Measurements from ENCODE around the gene SOWAHA. TPM values are rescaled to one million over a fixed set of nuclear protein-coding genes. Genes with fewer than 3 reads are reported as not detected.

The SOWAHA gene
- total RNA-seq, 1 experiment from 2014 or later: 3.7 TPM

DNA sequence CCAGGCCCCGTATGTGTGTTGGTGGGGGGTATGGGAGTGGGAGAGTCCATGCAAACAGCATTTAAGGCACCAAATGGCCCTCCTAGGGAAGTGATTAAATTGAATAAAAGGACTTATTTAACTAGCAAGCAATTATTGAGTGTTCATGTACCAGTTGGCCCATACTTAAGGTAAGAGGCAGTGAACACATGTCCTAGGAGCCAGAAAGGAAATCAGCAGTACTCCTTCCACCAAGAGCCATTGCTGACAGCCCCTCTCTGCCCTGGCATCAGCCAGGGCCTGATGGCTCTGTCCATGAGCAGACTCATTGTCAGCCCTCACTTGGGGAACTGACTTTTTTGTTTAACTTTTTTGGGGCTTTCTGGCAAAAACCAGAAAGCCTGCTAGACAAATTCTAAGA is 27.8 kb downstream of the SOWAHA start:
- ChIA-PET POLR2A (no interaction called here), CTCF (interaction anchor here (0.6 kb wide), 1 partner anchor 43 kb away, joined by 7 read pairs; no protein-coding TSS in a partner anchor)
- H3K36me3 Mint-ChIP-seq (ENCODE audit: insufficient read depth, unreplicated experiment): peaks cover 7% of the 10 kb centered on the region
- BruUV-seq (replicated peaks): no TSS peak
- Histone ChIP-seq H3K4me1 (peaks cover 37% of the 10 kb centered on the region), H3K36me3 (ENCODE audit: control insufficient read depth, insufficient read depth, low read length) (no peaks in the 10 kb centered on the region), H3K4me3 (ENCODE audit: low read depth, low read length) (no peak overlapping the region), H3K27me3 (replicated peaks; ENCODE audit: control insufficient read depth, insufficient read depth, low read length) (no peaks in the 10 kb centered on the region), H3K9me3 (no peaks in the 10 kb centered on the region)
- no peaks in the 10 kb centered on the region for H3K27me3 Mint-ChIP-seq (ENCODE audit: insufficient read depth, unreplicated experiment)
- intact Hi-C loops (cut with micrococcal nuclease; ENCODE audit: unreplicated experiment): no loop called here
- H3K4me3 Mint-ChIP-seq (ENCODE audit: unreplicated experiment): no peak overlapping the region
- H3K27ac Mint-ChIP-seq (ENCODE audit: unreplicated experiment): no peak overlapping the region
- DNase-seq: no peak
- peaks cover 35% of the 10 kb centered on the region for H3K4me1 Mint-ChIP-seq (ENCODE audit: low read depth, unreplicated experiment)
- TF ChIP-seq, protein P1, sequence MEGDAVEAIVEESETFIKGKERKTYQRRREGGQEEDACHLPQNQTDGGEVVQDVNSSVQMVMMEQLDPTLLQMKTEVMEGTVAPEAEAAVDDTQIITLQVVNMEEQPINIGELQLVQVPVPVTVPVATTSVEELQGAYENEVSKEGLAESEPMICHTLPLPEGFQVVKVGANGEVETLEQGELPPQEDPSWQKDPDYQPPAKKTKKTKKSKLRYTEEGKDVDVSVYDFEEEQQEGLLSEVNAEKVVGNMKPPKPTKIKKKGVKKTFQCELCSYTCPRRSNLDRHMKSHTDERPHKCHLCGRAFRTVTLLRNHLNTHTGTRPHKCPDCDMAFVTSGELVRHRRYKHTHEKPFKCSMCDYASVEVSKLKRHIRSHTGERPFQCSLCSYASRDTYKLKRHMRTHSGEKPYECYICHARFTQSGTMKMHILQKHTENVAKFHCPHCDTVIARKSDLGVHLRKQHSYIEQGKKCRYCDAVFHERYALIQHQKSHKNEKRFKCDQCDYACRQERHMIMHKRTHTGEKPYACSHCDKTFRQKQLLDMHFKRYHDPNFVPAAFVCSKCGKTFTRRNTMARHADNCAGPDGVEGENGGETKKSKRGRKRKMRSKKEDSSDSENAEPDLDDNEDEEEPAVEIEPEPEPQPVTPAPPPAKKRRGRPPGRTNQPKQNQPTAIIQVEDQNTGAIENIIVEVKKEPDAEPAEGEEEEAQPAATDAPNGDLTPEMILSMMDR (IDR thresholded peaks at IDR 0.05; ENCODE audit: insufficient read depth in 1 of 2, low read depth in 1 of 2, low read length in 1 of 2, severe bottlenecking in 1 of 2, unreplicated experiment in 1 of 2): no peak
- H3K9me3 Mint-ChIP-seq (ENCODE audit: unreplicated experiment): no peaks in the 10 kb centered on the region

DNA sequence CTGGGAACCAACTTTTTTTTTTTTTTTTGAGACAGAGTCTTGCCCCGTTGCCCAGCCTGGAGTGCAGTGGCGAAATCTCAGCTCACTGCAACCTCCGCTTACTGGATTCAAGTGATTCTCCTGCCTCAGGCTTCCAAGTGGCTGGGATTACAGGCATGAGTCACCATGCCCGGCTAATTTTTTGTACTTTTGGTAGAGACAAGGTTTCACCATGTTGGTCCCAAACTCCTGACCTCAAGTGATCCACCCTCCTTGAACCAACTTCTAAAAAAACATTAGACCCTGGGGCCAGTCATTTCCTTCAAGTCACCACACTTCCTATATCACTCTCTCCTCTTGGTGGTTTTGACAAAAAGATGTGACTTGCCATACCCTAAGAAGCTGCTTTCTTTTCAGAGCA is 28.2 kb downstream of the SOWAHA start:
- Mint-ChIP-seq H3K9me3 (ENCODE audit: unreplicated experiment) (no peaks in the 10 kb centered on the region), H3K36me3 (ENCODE audit: insufficient read depth, unreplicated experiment) (peaks cover 7% of the 10 kb centered on the region), H3K4me1 (ENCODE audit: low read depth, unreplicated experiment) (peaks cover 35% of the 10 kb centered on the region), H3K27me3 (ENCODE audit: insufficient read depth, unreplicated experiment) (no peaks in the 10 kb centered on the region), H3K27ac (ENCODE audit: unreplicated experiment) (no peak overlapping the region), H3K4me3 (ENCODE audit: unreplicated experiment) (no peak overlapping the region)
- TF ChIP-seq, protein P1 (IDR thresholded peaks at IDR 0.05; ENCODE audit: insufficient read depth in 1 of 2, low read depth in 1 of 2, low read length in 1 of 2, severe bottlenecking in 1 of 2, unreplicated experiment in 1 of 2): no peak
- H3K4me1 ChIP-seq: peaks cover 37% of the 10 kb centered on the region
- H3K9me3 ChIP-seq: no peaks in the 10 kb centered on the region
- intact Hi-C loops (cut with micrococcal nuclease; ENCODE audit: unreplicated experiment): no loop called here
- no peaks in the 10 kb centered on the region for H3K36me3 ChIP-seq (ENCODE audit: control insufficient read depth, insufficient read depth, low read length)
- DNase-seq: no peak
- ChIA-PET CTCF (interaction anchor here (0.6 kb wide), 1 partner anchor 43 kb away, joined by 7 read pairs; no protein-coding TSS in a partner anchor), POLR2A (interaction anchor here (0.9 kb wide), 1 partner anchor 24 kb away, joined by 4 read pairs; no protein-coding TSS in a partner anchor)
- H3K4me3 ChIP-seq (ENCODE audit: low read depth, low read length): no peak overlapping the region
- BruUV-seq (replicated peaks): no TSS peak
- H3K27me3 ChIP-seq (replicated peaks; ENCODE audit: control insufficient read depth, insufficient read depth, low read length): no peaks in the 10 kb centered on the region

- no peak overlapping the region for H3K4me3 ChIP-seq (ENCODE audit: low read depth, low read length)
- no peak for DNase-seq
- TF ChIP-seq, protein P1 (IDR thresholded peaks at IDR 0.05; ENCODE audit: insufficient read depth in 1 of 2, low read depth in 1 of 2, low read length in 1 of 2, severe bottlenecking in 1 of 2, unreplicated experiment in 1 of 2): no peak
- intact Hi-C loops (cut with micrococcal nuclease; ENCODE audit: unreplicated experiment): no loop called here
- H3K9me3 ChIP-seq: no peaks in the 10 kb centered on the region
- Mint-ChIP-seq H3K36me3 (ENCODE audit: insufficient read depth, unreplicated experiment) (no peaks in the 10 kb centered on the region), H3K27me3 (ENCODE audit: insufficient read depth, unreplicated experiment) (no peaks in the 10 kb centered on the region), H3K27ac (ENCODE audit: unreplicated experiment) (no peak overlapping the region), H3K4me3 (ENCODE audit: unreplicated experiment) (no peak overlapping the region), H3K4me1 (ENCODE audit: low read depth, unreplicated experiment) (no peaks in the 10 kb centered on the region), H3K9me3 (ENCODE audit: unreplicated experiment) (no peaks in the 10 kb centered on the region)
- no TSS peak for BruUV-seq (replicated peaks)
- no peaks in the 10 kb centered on the region for H3K4me1 ChIP-seq
- H3K36me3 ChIP-seq (ENCODE audit: control insufficient read depth, insufficient read depth, low read length): no peaks in the 10 kb centered on the region
- ChIA-PET POLR2A (no interaction called here), CTCF (no interaction called here)
- H3K27me3 ChIP-seq (replicated peaks; ENCODE audit: control insufficient read depth, insufficient read depth, low read length): no peaks in the 10 kb centered on the region
These were observed 35.2 kb downstream of the SOWAHA start for GRCh38 chr5:132848270-132848669.

Data from Caco-2 (cell line).